Central memory CD8-positive, alpha-beta T cell (primary cell): ENCODE results near the gene OR2T27.
"Not testable (repeated sequence)": the region's sequence is repeated elsewhere in the genome, so short reads cannot be mapped to it uniquely, and the experiment has no call there.

ENCODE experiments used
- ATAC-seq: fragments of 150-1000 bp; cut with Tn5 transposase; replicated peaks from 2 replicates; pipeline ENCODE4 v1.10.0; 2022; ENCODE audit warnings: mild to moderate bottlenecking, moderate FRiP score, moderate number of reproducible peaks; ENCODE audit not compliant: poor library complexity, severe bottlenecking; ENCODE audit errors: extremely low read depth
- DNase-seq, 2 donors: peaks; one replicate each; pipeline ENCODE4 v3.0.0; 2021; ENCODE audit warnings: low spot score in 2 of 2
- H3K27ac Mint-ChIP-seq: one replicate; pipeline ENCODE4 v1.8.0; 2022; ENCODE audit warnings: low read depth, mild to moderate bottlenecking, moderate library complexity, mixed read lengths
- H3K27me3 Mint-ChIP-seq: one replicate; pipeline ENCODE4 v1.8.0; 2022; ENCODE audit warnings: mixed read lengths
- H3K36me3 Mint-ChIP-seq: one replicate; pipeline ENCODE4 v1.8.0; 2022; ENCODE audit warnings: mild to moderate bottlenecking, moderate library complexity, mixed read lengths; ENCODE audit not compliant: insufficient read depth
- H3K4me1 Mint-ChIP-seq: one replicate; pipeline ENCODE4 v1.8.0; 2022; ENCODE audit warnings: mixed read lengths
- H3K4me3 Mint-ChIP-seq: one replicate; pipeline ENCODE4 v1.8.0; 2022; ENCODE audit warnings: mild to moderate bottlenecking, moderate library complexity, mixed read lengths
- H3K9me3 Mint-ChIP-seq: one replicate; pipeline ENCODE4 v1.8.0; 2022; ENCODE audit warnings: mixed read lengths

Gene OR2T27

GRCh38 chr1:248655354-248655753 is at the start of gene OR2T27:
TSS of gene OR2T27 (minus strand) at chr1:248655528. CDS start at chr1:248650884, 4,644 bp downstream.
- peaks cover 20% of the 10 kb centered on the region for H3K27me3 Mint-ChIP-seq
- not testable (repeated sequence) for H3K27ac Mint-ChIP-seq, H3K36me3 Mint-ChIP-seq, H3K9me3 Mint-ChIP-seq, DNase-seq, H3K4me3 Mint-ChIP-seq, H3K4me1 Mint-ChIP-seq, ATAC-seq

GRCh38 chr1:248704606-248705005 is 49.3 kb upstream of the OR2T27 start:
- Mint-ChIP-seq H3K9me3 (no peaks in the 10 kb centered on the region), H3K27me3 (peaks cover 18% of the 10 kb centered on the region), H3K4me1 (no peaks in the 10 kb centered on the region), H3K27ac (no peak overlapping the region), H3K4me3 (no peak overlapping the region), H3K36me3 (no peaks in the 10 kb centered on the region)
- DNase-seq (no peak), ATAC-seq (no peak)

- H3K27ac Mint-ChIP-seq, result no peak overlapping the region
- no peaks in the 10 kb centered on the region for H3K4me1 Mint-ChIP-seq
- no peak for ATAC-seq
- no peaks in the 10 kb centered on the region for H3K9me3 Mint-ChIP-seq
- H3K36me3 Mint-ChIP-seq, result no peaks in the 10 kb centered on the region
- H3K27me3 Mint-ChIP-seq, result peaks cover 18% of the 10 kb centered on the region
- DNase-seq, result no peak
- H3K4me3 Mint-ChIP-seq, result no peak overlapping the region
These were observed 48.3 kb upstream of the OR2T27 start for GRCh38 chr1:248703674-248704073.

GRCh38 chr1:248702714-248703113 is 47.4 kb upstream of the OR2T27 start, which contains the start of gene OR14I1:
TSS of gene OR14I1 (minus strand) at chr1:248702766.
- Mint-ChIP-seq H3K27me3 (peaks cover 9% of the 10 kb centered on the region), H3K9me3 (no peaks in the 10 kb centered on the region), H3K4me1 (no peaks in the 10 kb centered on the region), H3K4me3 (no peak within 1 kb of the TSS), H3K36me3 (no peaks in the 10 kb centered on the region), H3K27ac (no peak within 1 kb of the TSS)
- DNase-seq, result no peak
- ATAC-seq, result no peak

GRCh38 chr1:248699099-248699498 is 43.8 kb upstream of the OR2T27 start:
- ATAC-seq, result no peak
- H3K27me3 Mint-ChIP-seq, result peaks cover 37% of the 10 kb centered on the region
- H3K4me1 Mint-ChIP-seq, result no peaks in the 10 kb centered on the region

GRCh38 chr1:248697907-248698306 is 42.6 kb upstream of the OR2T27 start:
- Mint-ChIP-seq H3K27me3 (peaks cover 48% of the 10 kb centered on the region), H3K4me1 (no peaks in the 10 kb centered on the region)

More at GRCh38 chr1:248699099-248699498, 43.8 kb upstream of the OR2T27 start:
- Mint-ChIP-seq H3K9me3 (no peaks in the 10 kb centered on the region), H3K4me3 (no peak overlapping the region), H3K27ac (no peak overlapping the region), H3K36me3 (peaks cover 2% of the 10 kb centered on the region)
- no peak for DNase-seq

GRCh38 chr1:248696774-248697173 is 41.4 kb upstream of the OR2T27 start:
- no peak for ATAC-seq
- Mint-ChIP-seq H3K4me1 (no peaks in the 10 kb centered on the region), H3K4me3 (no peak overlapping the region), H3K27me3 (peaks cover 48% of the 10 kb centered on the region), H3K27ac (no peak overlapping the region), H3K36me3 (peaks cover 2% of the 10 kb centered on the region), H3K9me3 (peaks cover 5% of the 10 kb centered on the region)
- DNase-seq, result no peak

More at GRCh38 chr1:248697907-248698306, 42.6 kb upstream of the OR2T27 start:
- Mint-ChIP-seq H3K27ac (no peak overlapping the region), H3K36me3 (peaks cover 2% of the 10 kb centered on the region), H3K4me3 (no peak overlapping the region), H3K9me3 (no peaks in the 10 kb centered on the region)
- DNase-seq, result no peak
- no peak for ATAC-seq

- no peak overlapping the region for H3K4me3 Mint-ChIP-seq
- peaks cover 5% of the 10 kb centered on the region for H3K9me3 Mint-ChIP-seq
- H3K27ac Mint-ChIP-seq, result no peak overlapping the region
- no peaks in the 10 kb centered on the region for H3K4me1 Mint-ChIP-seq
- ATAC-seq (no peak), DNase-seq (no peak)
- peaks cover 48% of the 10 kb centered on the region for H3K27me3 Mint-ChIP-seq
- peaks cover 2% of the 10 kb centered on the region for H3K36me3 Mint-ChIP-seq
These were observed 40.9 kb upstream of the OR2T27 start for GRCh38 chr1:248696261-248696660.

GRCh38 chr1:248695451-248696132 is 40.3 kb upstream of the OR2T27 start:
- Mint-ChIP-seq H3K4me1 (no peaks in the 10 kb centered on the region), H3K27me3 (peaks cover 48% of the 10 kb centered on the region), H3K27ac (no peak overlapping the region), H3K36me3 (peaks cover 2% of the 10 kb centered on the region), H3K4me3 (no peak overlapping the region), H3K9me3 (peaks cover 5% of the 10 kb centered on the region)
- no peak for DNase-seq
- ATAC-seq, result no peak

GRCh38 chr1:248691567-248692155 is 36.3 kb upstream of the OR2T27 start:
- Mint-ChIP-seq H3K4me3 (no peak overlapping the region), H3K36me3 (no peaks in the 10 kb centered on the region), H3K9me3 (peaks cover 11% of the 10 kb centered on the region), H3K4me1 (peaks cover 4% of the 10 kb centered on the region), H3K27me3 (peaks cover 46% of the 10 kb centered on the region), H3K27ac (no peak overlapping the region)
- DNase-seq, result no peak
- ATAC-seq, result no peak

GRCh38 chr1:248688527-248689298 is 33.4 kb upstream of the OR2T27 start:
- Mint-ChIP-seq H3K4me1 (peaks cover 5% of the 10 kb centered on the region), H3K36me3 (no peaks in the 10 kb centered on the region), H3K4me3 (no peak overlapping the region), H3K27me3 (peaks cover 28% of the 10 kb centered on the region), H3K27ac (no peak overlapping the region), H3K9me3 (peaks cover 11% of the 10 kb centered on the region)
- DNase-seq, result no peak
- ATAC-seq, result no peak

- H3K9me3 Mint-ChIP-seq, result peaks cover 6% of the 10 kb centered on the region
- DNase-seq (no peak), ATAC-seq (no peak)
- no peaks in the 10 kb centered on the region for H3K36me3 Mint-ChIP-seq
- H3K4me3 Mint-ChIP-seq, result no peak overlapping the region
- peaks cover 5% of the 10 kb centered on the region for H3K4me1 Mint-ChIP-seq
- no peak overlapping the region for H3K27ac Mint-ChIP-seq
- peaks cover 34% of the 10 kb centered on the region for H3K27me3 Mint-ChIP-seq
These were observed 31.5 kb upstream of the OR2T27 start for GRCh38 chr1:248686815-248687214.
